ENCODE data around the gene CELA1. TPM values are rescaled to one million over a fixed set of nuclear protein-coding genes. Genes with fewer than 3 reads are reported as not detected.

Gene CELA1
- total and polyA plus RNA-seq, 2 of the 13 experiments (the other 11 are each of a cell fraction or from before 2014, with no cell fraction given): not detected

DNA sequence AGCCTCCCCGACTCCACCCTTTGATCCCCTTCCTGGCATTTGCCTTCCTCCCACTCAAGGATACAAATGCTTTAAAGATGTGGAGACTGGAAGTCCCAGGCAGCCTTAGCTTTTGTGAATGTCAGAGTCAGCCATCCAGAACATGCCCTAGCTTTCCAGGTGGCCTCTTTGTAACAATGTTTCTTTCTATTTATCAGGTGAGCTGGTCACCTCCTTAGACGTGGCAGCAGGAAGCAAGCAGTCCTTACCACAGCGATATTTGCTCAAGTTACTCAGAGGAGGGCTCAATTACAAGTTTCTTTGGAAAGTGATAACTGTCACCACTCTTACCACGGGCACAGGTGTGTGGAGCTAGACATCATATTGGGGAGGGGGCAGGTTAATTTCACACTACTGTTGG lies 39.9 kb upstream of the CELA1 start:
- Histone ChIP-seq H3K79me2 (ENCODE audit: insufficient read depth, low read length) (no peaks in the 10 kb centered on the region), H4K20me1 (ENCODE audit: insufficient read depth, low read length) (no peaks in the 10 kb centered on the region), H3K4me2 (ENCODE audit: low read depth, low read length) (no peak overlapping the region), H3K4me3 (replicated peaks in 1 of 3; ENCODE audit: insufficient read depth in 1 of 3, low read depth in 2 of 3, low read length in 3 of 3) (no peak overlapping the region), H3K9ac (ENCODE audit: insufficient read depth, low read depth, low read length) (no peak overlapping the region), H3K36me3 (replicated peaks in 1 of 2; ENCODE audit: control insufficient read depth in 1 of 2, insufficient read depth in 2 of 2, low read length in 2 of 2) (no peaks in the 10 kb centered on the region), H3K9me3 (ENCODE audit: low read length) (no peaks in the 10 kb centered on the region), H3K27me3 (ENCODE audit: control insufficient read depth in 1 of 2, insufficient read depth in 2 of 2, low read length in 2 of 2) (peaks cover 3 to 15% of the 10 kb centered on the region in 2 experiments; a peak in 3 of 5 replicates), H3K27ac (ENCODE audit: extremely low read length, insufficient read depth, low read length) (no peak overlapping the region), H3K4me1 (ENCODE audit: insufficient read depth, low read length) (peaks cover 8% of the 10 kb centered on the region; the same call in 1 of the 2 replicates), H2AFZ (ENCODE audit: low read length) (no peak overlapping the region)
- intact Hi-C loops (cut with micrococcal nuclease; ENCODE audit: unreplicated experiment) (no loop called here), in situ Hi-C loops (cut with HindIII; ENCODE audit: extremely low pct_ligation_motif_present, low pct_unique_long_range_greater_than_20kb) (no loop called here)
- ChIA-PET POLR2A (no interaction called here), CTCF (ENCODE audit: low intra/inter-chr PET ratio, low total read pairs) (no interaction called here)
- FAIRE-seq: no peak
- BruUV-seq (replicated peaks): no TSS peak
- no peak for DNase-seq (ENCODE audit: low spot score)
- ATAC-seq: no peak
- 59% methylated on average over 4 of the region's 4 CpGs for WGBS (ENCODE audit: low lambda C conversion rate)
- TF ChIP-seq ARNT2 (CRISPR knock-in tag; IDR thresholded peaks at IDR 0.05; ENCODE audit: low read depth): no peak
- no peak for TF ChIP-seq TSC22D2 (CRISPR knock-in tag; IDR thresholded peaks at IDR 0.05; ENCODE audit: borderline replicate concordance)
- no peak for TF ChIP-seq TBX3 (IDR thresholded peaks at IDR 0.05; ENCODE audit: borderline replicate concordance)
- TF ChIP-seq, protein P1, sequence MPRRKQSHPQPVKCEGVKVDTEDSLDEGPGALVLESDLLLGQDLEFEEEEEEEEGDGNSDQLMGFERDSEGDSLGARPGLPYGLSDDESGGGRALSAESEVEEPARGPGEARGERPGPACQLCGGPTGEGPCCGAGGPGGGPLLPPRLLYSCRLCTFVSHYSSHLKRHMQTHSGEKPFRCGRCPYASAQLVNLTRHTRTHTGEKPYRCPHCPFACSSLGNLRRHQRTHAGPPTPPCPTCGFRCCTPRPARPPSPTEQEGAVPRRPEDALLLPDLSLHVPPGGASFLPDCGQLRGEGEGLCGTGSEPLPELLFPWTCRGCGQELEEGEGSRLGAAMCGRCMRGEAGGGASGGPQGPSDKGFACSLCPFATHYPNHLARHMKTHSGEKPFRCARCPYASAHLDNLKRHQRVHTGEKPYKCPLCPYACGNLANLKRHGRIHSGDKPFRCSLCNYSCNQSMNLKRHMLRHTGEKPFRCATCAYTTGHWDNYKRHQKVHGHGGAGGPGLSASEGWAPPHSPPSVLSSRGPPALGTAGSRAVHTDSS (CRISPR knock-in tag; conservative IDR thresholded peaks at IDR 0.05): no peak
- no peak for TF ChIP-seq KMT2B (CRISPR knock-in tag; IDR thresholded peaks at IDR 0.05)
- no peak for TF ChIP-seq TEAD3 (CRISPR knock-in tag; optimal IDR thresholded peaks at IDR 0.05; ENCODE audit: borderline replicate concordance)
- no peak for TF ChIP-seq KDM1A (CRISPR knock-in tag; IDR thresholded peaks at IDR 0.05)

DNA sequence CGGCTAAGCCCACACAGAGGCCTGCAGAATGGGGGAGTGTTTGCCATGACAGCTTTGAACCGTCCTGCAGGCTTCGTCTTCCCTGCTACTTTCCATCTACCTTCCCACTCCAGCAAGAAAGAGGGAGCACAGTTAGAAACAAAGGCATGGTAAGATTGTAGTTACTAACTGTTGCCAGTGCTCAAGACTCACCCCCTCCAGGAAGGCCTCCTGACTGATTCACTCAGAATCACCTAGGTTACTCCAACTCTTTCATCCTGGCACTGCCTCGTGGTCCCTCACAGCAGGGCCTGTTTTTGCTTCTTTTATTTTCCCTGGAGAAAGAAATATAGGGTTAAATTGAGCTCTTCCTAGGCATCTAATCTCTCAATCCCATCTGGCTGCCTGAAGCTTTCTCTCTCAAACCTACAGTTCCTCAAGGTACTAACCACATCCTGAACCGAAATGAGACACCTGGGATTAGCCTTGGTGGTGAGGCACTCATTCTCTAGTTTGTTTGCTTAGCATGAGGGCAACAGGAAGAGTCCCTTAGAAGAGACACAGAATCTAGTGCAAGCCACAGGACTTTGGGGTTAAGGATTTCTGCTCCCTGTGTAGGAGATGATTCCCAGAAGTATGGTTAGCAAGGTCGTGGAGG lies 36.9 kb upstream of the CELA1 start:
- no peaks in the 10 kb centered on the region for H3K36me3 ChIP-seq (replicated peaks in 1 of 2; ENCODE audit: control insufficient read depth in 1 of 2, insufficient read depth in 2 of 2, low read length in 2 of 2)
- BruUV-seq (replicated peaks): no TSS peak
- no peak overlapping the region for H3K4me3 ChIP-seq (replicated peaks in 1 of 3; ENCODE audit: insufficient read depth in 1 of 3, low read depth in 2 of 3, low read length in 3 of 3)
- H3K4me1 ChIP-seq (ENCODE audit: insufficient read depth, low read length): no peaks in the 10 kb centered on the region
- H3K27ac ChIP-seq (ENCODE audit: extremely low read length, insufficient read depth, low read length): no peak overlapping the region
- H3K79me2 ChIP-seq (ENCODE audit: insufficient read depth, low read length): no peaks in the 10 kb centered on the region
- ChIA-PET POLR2A (no interaction called here), CTCF (ENCODE audit: low intra/inter-chr PET ratio, low total read pairs) (no interaction called here)
- H3K27me3 ChIP-seq (ENCODE audit: control insufficient read depth in 1 of 2, insufficient read depth in 2 of 2, low read length in 2 of 2): no peaks in the 10 kb centered on the region; a peak in 1 of 5 replicates
- DNase-seq (ENCODE audit: low spot score) (no peak), ATAC-seq (no peak), FAIRE-seq (no peak)
- in situ Hi-C loops (cut with HindIII; ENCODE audit: extremely low pct_ligation_motif_present, low pct_unique_long_range_greater_than_20kb): no loop called here
- H4K20me1 ChIP-seq (ENCODE audit: insufficient read depth, low read length): no peaks in the 10 kb centered on the region
- H3K9me3 ChIP-seq (ENCODE audit: low read length): no peaks in the 10 kb centered on the region
- TF ChIP-seq, protein P2, sequence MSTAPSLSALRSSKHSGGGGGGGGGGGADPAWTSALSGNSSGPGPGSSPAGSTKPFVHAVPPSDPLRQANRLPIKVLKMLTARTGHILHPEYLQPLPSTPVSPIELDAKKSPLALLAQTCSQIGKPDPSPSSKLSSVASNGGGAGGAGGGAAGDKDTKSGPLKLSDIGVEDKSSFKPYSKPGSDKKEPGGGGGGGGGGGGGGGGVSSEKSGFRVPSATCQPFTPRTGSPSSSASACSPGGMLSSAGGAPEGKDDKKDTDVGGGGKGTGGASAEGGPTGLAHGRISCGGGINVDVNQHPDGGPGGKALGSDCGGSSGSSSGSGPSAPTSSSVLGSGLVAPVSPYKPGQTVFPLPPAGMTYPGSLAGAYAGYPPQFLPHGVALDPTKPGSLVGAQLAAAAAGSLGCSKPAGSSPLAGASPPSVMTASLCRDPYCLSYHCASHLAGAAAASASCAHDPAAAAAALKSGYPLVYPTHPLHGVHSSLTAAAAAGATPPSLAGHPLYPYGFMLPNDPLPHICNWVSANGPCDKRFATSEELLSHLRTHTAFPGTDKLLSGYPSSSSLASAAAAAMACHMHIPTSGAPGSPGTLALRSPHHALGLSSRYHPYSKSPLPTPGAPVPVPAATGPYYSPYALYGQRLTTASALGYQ (CRISPR knock-in tag; IDR thresholded peaks at IDR 0.05): no peak
- no peak overlapping the region for H2AFZ ChIP-seq (ENCODE audit: low read length)
- 46% methylated on average over 6 of the region's 6 CpGs for WGBS (ENCODE audit: low lambda C conversion rate)
- H3K4me2 ChIP-seq (ENCODE audit: low read depth, low read length): no peak overlapping the region
- no peak overlapping the region for H3K9ac ChIP-seq (ENCODE audit: insufficient read depth, low read depth, low read length)
- intact Hi-C loops (cut with micrococcal nuclease; ENCODE audit: unreplicated experiment): no loop called here

Data from HepG2 (cell line).